Neutrophil (primary cell): ENCODE measurements around the gene OSBP2.

Source experiments
- H3K27ac ChIP-seq: fragments of 200-600 bp; sonication (generic); 2 replicates; pipeline ENCODE4 v1.5.1; 2016; ENCODE audit warnings: mild to moderate bottlenecking, moderate library complexity
- H3K27me3 ChIP-seq: fragments of 200-600 bp; sonication (generic); 2 replicates; pipeline ENCODE4 v1.6.0; 2016; ENCODE audit warnings: mild to moderate bottlenecking
- H3K36me3 ChIP-seq: fragments of 200-600 bp; sonication (generic); 2 replicates; pipeline ENCODE4 v1.5.1; 2017
- H3K4me1 ChIP-seq, 2 experiments: fragments of 200-600 bp in 1 of 2; sonication (generic) in 1 of 2; 1 replicate in 1 of 2; 2 replicates in 1 of 2; pipeline versions ENCODE4 v1.5.1 to v1.6.1; 2013 to 2016; ENCODE audit warnings: low read depth in 1 of 2, low read length in 1 of 2, mild to moderate bottlenecking in 1 of 2, moderate library complexity in 1 of 2; ENCODE audit not compliant: control insufficient read depth in 1 of 2, insufficient read depth in 1 of 2
- H3K4me3 ChIP-seq, 2 experiments: fragments of 200-600 bp in 1 of 2; sonication (generic) in 1 of 2; 1 replicate in 1 of 2; 2 replicates in 1 of 2; pipeline ENCODE4 v1.5.1; 2013 to 2016; ENCODE audit warnings: low read depth in 1 of 2, low read length in 1 of 2, mild to moderate bottlenecking in 1 of 2, moderate library complexity in 1 of 2
- H3K9me3 ChIP-seq: fragments of 200-600 bp; sonication (generic); 2 replicates; pipeline ENCODE4 v1.5.1; 2016
- CTCF ChIP-seq: fragments of 200-600 bp; sonication (generic); IDR thresholded peaks from 2 replicates; pipeline ENCODE4 v1.5.1; 2016; ENCODE audit warnings: antibody characterized with exemption

The OSBP2 gene

GRCh38 chr22:30944986-30945385, 250.3 kb downstream of the OSBP2 start:
- H3K36me3 ChIP-seq = peaks cover 81% of the 10 kb centered on the region
- no peaks in the 10 kb centered on the region for H3K4me1 ChIP-seq
- TF ChIP-seq CTCF = no peak
- no peak overlapping the region for H3K27ac ChIP-seq
- no peaks in the 10 kb centered on the region for H3K27me3 ChIP-seq
- no peaks in the 10 kb centered on the region for H3K9me3 ChIP-seq
- no peak overlapping the region for H3K4me3 ChIP-seq

DNA sequence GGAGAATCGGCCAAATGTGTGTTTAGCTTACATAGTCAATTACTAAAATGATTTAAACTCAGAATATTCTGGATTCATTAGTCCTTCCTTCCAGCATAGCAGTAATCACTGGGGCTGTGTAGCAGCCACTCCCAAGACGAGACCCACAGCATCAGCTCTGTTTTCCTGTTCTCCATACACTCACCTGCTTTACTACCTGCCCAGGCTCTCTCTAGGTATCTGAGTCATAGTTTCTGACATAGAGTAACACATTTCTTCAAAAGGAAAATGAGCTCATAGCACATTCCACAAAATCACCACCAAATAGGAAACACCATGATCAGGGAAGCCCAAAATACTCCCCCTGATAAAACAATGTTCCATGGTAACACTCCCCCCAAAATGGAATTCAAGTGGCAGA, 251.0 kb downstream of the OSBP2 start:
- H3K27ac ChIP-seq = no peak overlapping the region
- H3K9me3 ChIP-seq = no peaks in the 10 kb centered on the region
- no peak for TF ChIP-seq CTCF
- H3K4me1 ChIP-seq = no peaks in the 10 kb centered on the region
- H3K36me3 ChIP-seq = peaks cover 76% of the 10 kb centered on the region
- no peak overlapping the region for H3K4me3 ChIP-seq
- H3K27me3 ChIP-seq = no peaks in the 10 kb centered on the region

- H3K27ac ChIP-seq = no peak overlapping the region
- no peaks in the 10 kb centered on the region for H3K27me3 ChIP-seq
- no peaks in the 10 kb centered on the region for H3K9me3 ChIP-seq
- TF ChIP-seq CTCF = no peak
- H3K4me3 ChIP-seq = no peak overlapping the region
- H3K36me3 ChIP-seq = peaks cover 69% of the 10 kb centered on the region
- H3K4me1 ChIP-seq = no peaks in the 10 kb centered on the region
These were observed 251.7 kb downstream of the OSBP2 start for GRCh38 chr22:30946354-30946753.

DNA sequence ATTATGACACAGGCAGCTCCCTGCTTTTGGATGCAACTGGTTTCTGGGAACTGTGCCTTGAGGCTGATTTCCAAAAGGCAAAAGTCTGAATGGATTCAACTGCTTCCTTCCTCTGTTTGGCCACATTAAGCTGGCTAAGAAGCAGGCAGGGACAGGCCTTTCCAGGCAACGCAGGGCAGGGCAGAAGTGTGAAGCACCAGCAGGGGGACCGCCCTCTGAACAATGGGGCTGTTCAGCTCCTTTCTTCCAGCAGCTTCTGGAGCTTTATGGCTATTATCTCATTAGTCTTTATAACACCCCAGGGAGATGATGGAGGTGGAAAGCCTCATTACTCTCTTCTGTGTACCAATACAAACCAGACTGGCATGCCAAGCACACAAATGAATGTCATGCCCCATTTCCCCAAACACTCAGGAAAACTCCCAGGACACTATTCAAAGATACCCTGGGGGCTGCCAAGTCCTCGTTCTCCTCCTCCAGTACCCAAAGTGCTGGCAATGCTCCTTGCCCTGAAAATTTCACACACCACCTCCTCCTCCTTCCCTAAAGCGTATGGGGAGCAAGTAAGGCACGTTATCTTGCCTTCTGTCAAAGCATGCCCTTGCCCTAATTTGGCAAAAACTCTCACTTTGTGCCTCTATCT, 252.6 kb downstream of the OSBP2 start:
- no peak overlapping the region for H3K27ac ChIP-seq
- no peaks in the 10 kb centered on the region for H3K27me3 ChIP-seq
- H3K9me3 ChIP-seq = no peaks in the 10 kb centered on the region
- peaks cover 61% of the 10 kb centered on the region for H3K36me3 ChIP-seq
- no peak for TF ChIP-seq CTCF
- no peak overlapping the region for H3K4me3 ChIP-seq
- H3K4me1 ChIP-seq = no peaks in the 10 kb centered on the region

GRCh38 chr22:30947816-30948454, 253.3 kb downstream of the OSBP2 start:
- H3K4me1 ChIP-seq = no peaks in the 10 kb centered on the region
- TF ChIP-seq CTCF = no peak
- peaks cover 55% of the 10 kb centered on the region for H3K36me3 ChIP-seq
- no peaks in the 10 kb centered on the region for H3K9me3 ChIP-seq
- no peak overlapping the region for H3K4me3 ChIP-seq
- no peaks in the 10 kb centered on the region for H3K27me3 ChIP-seq
- H3K27ac ChIP-seq = no peak overlapping the region
